ENCODE data around the gene NUP62CL. TPM values are rescaled to one million over a fixed set of nuclear protein-coding genes. Genes with fewer than 3 reads are reported as not detected.
A peak's percentile ranks its signal among the peaks of the same experiment; 100 is the strongest.

The NUP62CL gene
- total and polyA plus RNA-seq, 4 experiments from 2014 or later: 1.2 to 2.7 (median 2.0) TPM

GRCh38 chrX:107107459-107107858 lies 98.8 kb downstream of the NUP62CL start:
- no peak overlapping the region for H3K4me3 Mint-ChIP-seq
- no peak overlapping the region for H3K27ac ChIP-seq (ENCODE audit: low read depth, low read length)
- no peaks in the 10 kb centered on the region for H3K9me3 ChIP-seq (ENCODE audit: control insufficient read depth in 1 of 2, low read length in 2 of 2)
- DNase-seq: no peak
- ChIA-PET POLR2A (ENCODE audit: partially characterized antibody) (no interaction called here), CTCF (ENCODE audit: partially characterized antibody) (no interaction called here)
- peaks cover 7 to 35% of the 10 kb centered on the region in 2 donors for H3K36me3 Mint-ChIP-seq
- H3K27me3 ChIP-seq (ENCODE audit: insufficient read depth, low read length): no peaks in the 10 kb centered on the region
- H3K4me1 Mint-ChIP-seq: peaks cover 5 to 17% (median 13%) of the 10 kb centered on the region in 4 donors
- H3K36me3 ChIP-seq (ENCODE audit: insufficient read depth, low read length): peaks cover 3% of the 10 kb centered on the region
- H3K27ac Mint-ChIP-seq: peak overlapping the region in 2 of 7 donors; percentile 0 to 32
- H3K27me3 Mint-ChIP-seq: no peaks in the 10 kb centered on the region
- no peak overlapping the region for H3K4me3 ChIP-seq (ENCODE audit: low read length in 2 of 2)
- H3K9me3 Mint-ChIP-seq: peaks cover 0 to 2% (median 0%) of the 10 kb centered on the region in 8 donors
- H3K4me1 ChIP-seq (ENCODE audit: insufficient read depth, low read length): no peaks in the 10 kb centered on the region
- intact Hi-C loops (cut with micrococcal nuclease): no loop called here

DNA sequence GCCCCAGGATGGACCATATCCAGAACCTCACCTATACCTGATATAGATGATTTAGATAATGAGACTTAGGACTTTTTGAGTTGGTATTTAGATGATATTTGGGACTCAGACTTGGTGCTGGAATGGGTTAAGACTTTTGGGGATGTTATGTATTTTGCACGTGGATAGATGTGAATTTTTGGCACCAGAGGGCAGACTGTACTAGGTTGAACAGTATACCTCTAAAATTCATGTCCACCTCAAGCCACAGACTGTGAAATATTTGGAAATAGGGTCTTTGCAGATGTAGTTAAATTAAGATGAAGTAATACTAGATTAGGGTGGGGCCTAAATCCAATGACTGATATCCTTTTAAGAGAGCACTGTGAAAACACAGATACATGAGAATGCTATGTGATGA lies 103.3 kb downstream of the NUP62CL start:
- Mint-ChIP-seq H3K36me3 (peaks cover 7 to 35% of the 10 kb centered on the region in 2 donors), H3K27ac (no peak overlapping the region), H3K4me3 (no peak overlapping the region), H3K27me3 (no peaks in the 10 kb centered on the region), H3K4me1 (peaks cover 0 to 10% (median 8%) of the 10 kb centered on the region in 4 donors), H3K9me3 (peaks cover 0 to 2% (median 0%) of the 10 kb centered on the region in 8 donors)
- Histone ChIP-seq H3K9me3 (ENCODE audit: control insufficient read depth in 1 of 2, low read length in 2 of 2) (no peaks in the 10 kb centered on the region), H3K27ac (ENCODE audit: low read depth, low read length) (no peak overlapping the region), H3K36me3 (ENCODE audit: insufficient read depth, low read length) (no peaks in the 10 kb centered on the region), H3K4me3 (ENCODE audit: low read length in 2 of 2) (no peak overlapping the region), H3K4me1 (ENCODE audit: insufficient read depth, low read length) (no peaks in the 10 kb centered on the region), H3K27me3 (ENCODE audit: insufficient read depth, low read length) (no peaks in the 10 kb centered on the region)
- intact Hi-C loops (cut with micrococcal nuclease): no loop called here
- POLR2A ChIA-PET (ENCODE audit: partially characterized antibody): no interaction called here
- CTCF ChIA-PET (ENCODE audit: partially characterized antibody): no interaction called here
- no peak for DNase-seq

DNA sequence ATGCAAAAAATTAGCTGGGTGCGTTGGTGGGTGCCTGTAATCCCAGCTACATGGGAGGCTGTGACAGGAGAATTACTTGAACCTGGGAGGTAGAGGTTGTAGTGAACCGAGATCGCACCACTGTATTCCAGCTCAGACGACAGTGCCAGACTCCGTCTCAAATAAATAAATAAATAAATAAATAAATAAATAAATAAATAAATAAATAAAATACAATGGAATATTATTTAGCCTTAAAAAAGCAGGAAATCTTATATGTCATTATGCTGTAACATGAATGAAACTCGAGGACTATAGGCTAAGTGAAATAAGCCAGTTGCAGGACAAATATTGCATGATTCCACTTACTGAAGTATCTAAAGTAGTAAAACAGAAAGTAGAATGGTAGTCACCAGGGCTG lies 130.1 kb downstream of the NUP62CL start:
- Histone ChIP-seq H3K4me3 (ENCODE audit: low read length in 2 of 2) (no peak overlapping the region), H3K9me3 (ENCODE audit: control insufficient read depth in 1 of 2, low read length in 2 of 2) (peaks cover 0 to 4% of the 10 kb centered on the region in 2 donors), H3K36me3 (ENCODE audit: insufficient read depth, low read length) (no peaks in the 10 kb centered on the region), H3K27me3 (ENCODE audit: insufficient read depth, low read length) (no peaks in the 10 kb centered on the region), H3K27ac (ENCODE audit: low read depth, low read length) (no peak overlapping the region), H3K4me1 (ENCODE audit: insufficient read depth, low read length) (no peaks in the 10 kb centered on the region)
- Mint-ChIP-seq H3K4me1 (peaks cover 0 to 2% (median under 1%) of the 10 kb centered on the region in 4 donors), H3K27ac (no peak overlapping the region), H3K9me3 (peaks cover 0 to 35% (median 13%) of the 10 kb centered on the region in 8 donors), H3K27me3 (no peaks in the 10 kb centered on the region), H3K4me3 (no peak overlapping the region), H3K36me3 (peaks cover 13 to 30% of the 10 kb centered on the region in 2 donors)
- ChIA-PET POLR2A (ENCODE audit: partially characterized antibody) (no interaction called here), CTCF (ENCODE audit: partially characterized antibody) (no interaction called here)
- intact Hi-C loops (cut with micrococcal nuclease): no loop called here
- DNase-seq: no peak

Other genes starting within 250 kb of the NUP62CL start
- gene MORC4, start 206.2 kb downstream of the NUP62CL start, total RNA-seq: 10 to 100 TPM; 12.4 to 12.6 TPM
- gene MORC4, start 206.2 kb downstream of the NUP62CL start, polyA plus RNA-seq: 10 to 100 TPM in 1 of 2 donors, 1 to 10 TPM in 1; 7.9 to 10.6 TPM
- gene RBM41, start 87.6 kb downstream of the NUP62CL start, total RNA-seq: 10 to 100 TPM; 27.8 to 29.8 TPM
- 10 to 100 TPM in 1 of 2 donors, 1 to 10 TPM in 1; 9.1 to 14.4 TPM for gene RBM41, start 87.6 kb downstream of the NUP62CL start, polyA plus RNA-seq
- not detected for gene DNAAF6, start 178 bp upstream of the NUP62CL start, total RNA-seq
- not detected for gene DNAAF6, start 178 bp upstream of the NUP62CL start, polyA plus RNA-seq
- not detected for gene FRMPD3, start 243.2 kb upstream of the NUP62CL start, total RNA-seq
- gene FRMPD3, start 243.2 kb upstream of the NUP62CL start, polyA plus RNA-seq: not detected